Muscle of leg (tissue), 11 donors: ENCODE data around the gene ZNF286A. TPM values are rescaled to one million over a fixed set of nuclear protein-coding genes. Genes with fewer than 3 reads are reported as not detected.
"Not testable (repeated sequence)": the region's sequence is repeated elsewhere in the genome, so short reads cannot be mapped to it uniquely, and the experiment has no call there.

Experiments used
- DNase-seq: peaks from one replicate; pipeline ENCODE4 v3.0.0; 2013
- H3K27ac ChIP-seq: one replicate; pipeline ENCODE4 v1.5.1; 2013; ENCODE audit warnings: mild to moderate bottlenecking, low read length, control low read depth
- H3K27me3 ChIP-seq: one replicate; pipeline ENCODE4 v1.6.1; 2013; ENCODE audit warnings: low read length; ENCODE audit not compliant: control insufficient read depth, insufficient read depth
- H3K36me3 ChIP-seq: one replicate; pipeline ENCODE4 v1.6.1; 2013; ENCODE audit warnings: low read length; ENCODE audit not compliant: control insufficient read depth, insufficient read depth
- H3K4me1 ChIP-seq: one replicate; pipeline ENCODE4 v1.6.1; 2013; ENCODE audit warnings: low read length; ENCODE audit not compliant: control insufficient read depth, insufficient read depth
- H3K4me3 ChIP-seq: one replicate; pipeline ENCODE4 v1.5.1; 2013; ENCODE audit warnings: low read length, control low read depth
- H3K9me3 ChIP-seq: replicated peaks from 2 replicates; pipeline ENCODE4 v1.6.1; 2013; ENCODE audit warnings: low read depth, low read length; ENCODE audit not compliant: control insufficient read depth
- WGBS: methylation state at CpG from one replicate; pipeline ENCODE4 v1.1.5; 2013; ENCODE audit warnings: missing lambda C conversion rate; ENCODE audit not compliant: insufficient coverage; 5-methylcytosine and 5-hydroxymethylcytosine counted together
- polyA plus RNA-seq, 8 donors: library from polyadenylated mRNA; unstranded; fragments of 120-200 nt; gene quantifications; one replicate each; pipeline versions ENCODE4 v1.2.1 to v1.2.3, GENCODE V29; 2013; ENCODE audit warnings: inconsistent platforms in 1 of 8, low replicate concordance in 1 of 8; ENCODE audit not compliant: insufficient read length in 8 of 8, insufficient read depth in 1 of 8
- total RNA-seq: library from RNA; stranded (reverse); fragments of 120-200 nt; gene quantifications from one replicate; pipeline ENCODE4 v1.2.4, GENCODE V29; 2013

The ZNF286A gene
- total and polyA plus RNA-seq, 9 donors, result 19.9 to 32.2 (median 25.9) TPM

- H3K27ac ChIP-seq, H3K4me1 ChIP-seq, H3K9me3 ChIP-seq, H3K27me3 ChIP-seq, H3K36me3 ChIP-seq: not testable (repeated sequence)
- 0% methylated on average over 1 of the region's 35 CpGs for WGBS
- DNase-seq, result peak; percentile 85
- peak within 1 kb of the TSS; percentile 63 for H3K4me3 ChIP-seq
Observed at GRCh38 chr17:15683824-15684478, 15.6 kb upstream of the ZNF286A start, which contains the start of gene TRIM16. Gene TRIM16 (minus strand): TSS chr17:15684311. CDS start chr17:15651609, 32,702 bp downstream.

GRCh38 chr17:15687494-15687893 lies 12.1 kb upstream of the ZNF286A start:
- not testable (repeated sequence) for H3K9me3 ChIP-seq, H3K4me3 ChIP-seq, H3K27ac ChIP-seq, H3K4me1 ChIP-seq, H3K27me3 ChIP-seq, H3K36me3 ChIP-seq, DNase-seq
- WGBS, result no CpG with 5 or more reads among the region's 1 CpG

GRCh38 chr17:15698967-15699366 lies 585 bp upstream of the ZNF286A start:
- not testable (repeated sequence) for DNase-seq, H3K9me3 ChIP-seq, H3K36me3 ChIP-seq, H3K27me3 ChIP-seq, H3K4me1 ChIP-seq
- H3K27ac ChIP-seq, result peak overlapping the region; percentile 51
- WGBS, result no CpG with 5 or more reads among the region's 3 CpGs
- H3K4me3 ChIP-seq, result peak overlapping the region; percentile 58

- WGBS, result no CpG with 5 or more reads among the region's 21 CpGs
- not testable (repeated sequence) for H3K9me3 ChIP-seq, H3K4me1 ChIP-seq, H3K27me3 ChIP-seq, DNase-seq, H3K36me3 ChIP-seq
- peak overlapping the region; percentile 58 for H3K4me3 ChIP-seq
- H3K27ac ChIP-seq, result peak overlapping the region; percentile 71
Observed at GRCh38 chr17:15699937-15700336, 385 bp downstream of the ZNF286A start.

GRCh38 chr17:15704239-15704638 lies 4.7 kb downstream of the ZNF286A start:
- Histone ChIP-seq H3K9me3 (peaks cover 17% of the 10 kb centered on the region), H3K36me3 (peaks cover 24% of the 10 kb centered on the region)
- not testable (repeated sequence) for H3K4me1 ChIP-seq, H3K4me3 ChIP-seq, H3K27me3 ChIP-seq, DNase-seq, H3K27ac ChIP-seq
- WGBS, result 100% methylated on average over 17 of the region's 33 CpGs

GRCh38 chr17:15704813-15705212 lies 5.3 kb downstream of the ZNF286A start:
- Histone ChIP-seq H3K36me3 (peaks cover 24% of the 10 kb centered on the region), H3K9me3 (peaks cover 17% of the 10 kb centered on the region)
- 98% methylated on average over 21 of the region's 32 CpGs for WGBS
- H3K27ac ChIP-seq, H3K4me1 ChIP-seq, H3K27me3 ChIP-seq, H3K4me3 ChIP-seq, DNase-seq: not testable (repeated sequence)

GRCh38 chr17:15708879-15709278 lies 9.3 kb downstream of the ZNF286A start:
- peaks cover 23% of the 10 kb centered on the region for H3K36me3 ChIP-seq
- WGBS, result no CpG with 5 or more reads among the region's 3 CpGs
- DNase-seq, result not testable (repeated sequence)

GRCh38 chr17:15716601-15717563 lies 17.3 kb downstream of the ZNF286A start:
- WGBS, result 100% methylated on average over 1 of the region's 11 CpGs

More at GRCh38 chr17:15708879-15709278, 9.3 kb downstream of the ZNF286A start:
- H3K4me1 ChIP-seq, H3K4me3 ChIP-seq, H3K27ac ChIP-seq, H3K27me3 ChIP-seq: not testable (repeated sequence)
- H3K9me3 ChIP-seq, result peaks cover 28% of the 10 kb centered on the region

GRCh38 chr17:15730535-15730934 lies 31.0 kb downstream of the ZNF286A start:
- no CpG with 5 or more reads among the region's 14 CpGs for WGBS
- H3K4me3 ChIP-seq, H3K27ac ChIP-seq, DNase-seq, H3K27me3 ChIP-seq, H3K4me1 ChIP-seq, H3K9me3 ChIP-seq, H3K36me3 ChIP-seq: not testable (repeated sequence)

More at GRCh38 chr17:15716601-15717563, 17.3 kb downstream of the ZNF286A start:
- not testable (repeated sequence) for H3K4me3 ChIP-seq, H3K27ac ChIP-seq, H3K36me3 ChIP-seq, H3K4me1 ChIP-seq, DNase-seq, H3K27me3 ChIP-seq
- peaks cover 26% of the 10 kb centered on the region for H3K9me3 ChIP-seq

GRCh38 chr17:15731900-15732299 lies 32.3 kb downstream of the ZNF286A start, which contains the start of gene TBC1D26:
Gene TBC1D26 (plus strand): TSS chr17:15732283. CDS start chr17:15735349, 3,066 bp downstream.
- DNase-seq, H3K4me1 ChIP-seq, H3K27me3 ChIP-seq, H3K27ac ChIP-seq, H3K4me3 ChIP-seq, H3K9me3 ChIP-seq, H3K36me3 ChIP-seq: not testable (repeated sequence)
- 100% methylated on average over 2 of the region's 10 CpGs for WGBS
